HCT116 (cell line): Measurements from ENCODE around the gene INSYN2A. TPM values are rescaled to one million over a fixed set of nuclear protein-coding genes. Genes with fewer than 3 reads are reported as not detected.

Source experiments
- ATAC-seq: fragments of 200-7000 bp; cut with Tn5 transposase; 2 replicates; pipeline ENCODE4 v1.9.1; 2020; ENCODE audit warnings: mild to moderate bottlenecking, moderate library complexity
- BruUV-seq: library from RNA; stranded (reverse); fragments of 400-500 nt; replicated peaks from 2 replicates; lab custom pipeline; 2021; lab: Mats Ljungman, UMichigan
- CTCF ChIA-PET: fragments of 300-600 bp; sonication (Branson Sonifier 250); formaldehyde crosslinking; loops from one replicate; lab custom pipeline; 2021; ENCODE audit warnings: antibody characterized with exemption; lab: Charles Lee
- POLR2A ChIA-PET: fragments of 300-600, 350-600 bp; sonication (Branson Sonifier 250); formaldehyde crosslinking; loops from one replicate; lab custom pipeline; 2021; ENCODE audit warnings: antibody characterized with exemption; lab: Charles Lee
- RAD21 ChIA-PET, 2 experiments: fragments of 300-600 bp; sonication (Branson Sonifier 250); formaldehyde crosslinking; loops; one replicate each; lab custom pipeline; 2023; ENCODE audit warnings: low total read pairs in 2 of 2; ENCODE audit not compliant: uncharacterized antibody in 2 of 2, unreplicated experiment in 2 of 2, low non-redundant PET in 1 of 2; lab: Charles Lee
- DNase-seq: peaks from one replicate; pipeline ENCODE4 v3.0.0-alpha.2; 2010; ENCODE audit warnings: low read depth, low spot score
- H2AFZ ChIP-seq: fragments of 200-600 bp; shearing (Covaris generic), sonication (generic); 2 replicates; pipeline ENCODE4 v1.6.1; 2017; ENCODE audit warnings: low read depth, mixed run types, mixed read lengths, antibody characterized with exemption, low read length; ENCODE audit not compliant: poor library complexity, severe bottlenecking
- H3K27ac ChIP-seq: 2 replicates; pipeline ENCODE4 v1.5.1; 2012; ENCODE audit warnings: low read depth, low read length
- H3K27me3 ChIP-seq: fragments of 200-600 bp; sonication (generic); 2 replicates; pipeline ENCODE4 v1.6.1; 2016; ENCODE audit warnings: mixed run types, low read length, mixed read lengths; ENCODE audit not compliant: insufficient read depth
- H3K36me3 ChIP-seq, 2 experiments: fragments of 200-500 bp in 1 of 2; fragments of 200-600 bp in 1 of 2; sonication (Bioruptor generic) in 1 of 2; sonication (generic) in 1 of 2; 2 replicates each; pipeline versions ENCODE4 v1.5.1 to v1.6.1; 2014 to 2016; ENCODE audit warnings: low read length in 2 of 2, inconsistent platforms in 1 of 2, mixed read lengths in 1 of 2, mixed run types in 1 of 2; ENCODE audit not compliant: insufficient read depth in 2 of 2, control insufficient read depth in 1 of 2
- H3K4me1 ChIP-seq, 2 experiments: fragments of 200-600 bp in 1 of 2; sonication (generic) in 1 of 2; 2 replicates each; pipeline versions ENCODE4 v1.5.1 to v1.6.1; 2012 to 2017; ENCODE audit warnings: low read length in 2 of 2, inconsistent platforms in 1 of 2, mild to moderate bottlenecking in 1 of 2, mixed read lengths in 1 of 2, mixed run types in 1 of 2, moderate library complexity in 1 of 2; ENCODE audit not compliant: insufficient read depth in 2 of 2, control insufficient read depth in 1 of 2
- H3K4me2 ChIP-seq: fragments of 200-600 bp; sonication (generic); 2 replicates; pipeline ENCODE4 v1.6.1; 2017; ENCODE audit warnings: mixed run types, low read length, mixed read lengths
- H3K4me3 ChIP-seq, 2 experiments: fragments of 200-600 bp in 1 of 2; sonication (generic) in 1 of 2; replicated peaks in 1 of 2; 2 replicates each; pipeline ENCODE4 v1.5.1; 2011 to 2016; ENCODE audit warnings: low read length in 2 of 2, control low read depth in 1 of 2, low read depth in 1 of 2, mild to moderate bottlenecking in 1 of 2, mixed read lengths in 1 of 2, mixed run types in 1 of 2
- H3K79me2 ChIP-seq: fragments of 200-600 bp; sonication (generic); 2 replicates; pipeline ENCODE4 v1.6.1; 2017; ENCODE audit warnings: mild to moderate bottlenecking, mixed run types, low read length, moderate library complexity, mixed read lengths; ENCODE audit not compliant: insufficient read depth
- H3K9ac ChIP-seq: fragments of 200-600 bp; sonication (generic); 2 replicates; pipeline ENCODE4 v1.6.1; 2016; ENCODE audit warnings: low read length, mixed read lengths
- H3K9me2 ChIP-seq: fragments of 200-600 bp; sonication (generic), shearing (Covaris generic); 2 replicates; pipeline ENCODE4 v1.6.1; 2017; ENCODE audit warnings: mixed run types, mild to moderate bottlenecking, moderate library complexity; ENCODE audit not compliant: insufficient read depth
- H3K9me3 ChIP-seq, 2 experiments: fragments of 200-500 bp in 1 of 2; fragments of 200-600 bp in 1 of 2; sonication (Bioruptor generic) in 1 of 2; sonication (generic) in 1 of 2; 2 replicates each; pipeline ENCODE4 v1.6.1; 2014 to 2017; ENCODE audit warnings: low read length in 2 of 2, mixed read lengths in 2 of 2, inconsistent platforms in 1 of 2, low read depth in 1 of 2, mild to moderate bottlenecking in 1 of 2, mixed run types in 1 of 2, moderate library complexity in 1 of 2; ENCODE audit not compliant: control insufficient read depth in 1 of 2, insufficient read depth in 1 of 2
- H4K20me1 ChIP-seq: fragments of 200-600 bp; sonication (generic), shearing (Covaris generic); 2 replicates; pipeline ENCODE4 v1.6.1; 2017; ENCODE audit warnings: mixed run types, mild to moderate bottlenecking, moderate library complexity; ENCODE audit not compliant: insufficient read depth
- ATF3 ChIP-seq: IDR thresholded peaks from 2 replicates; pipeline ENCODE4 v1.6.1; 2012
- CEBPB ChIP-seq: IDR thresholded peaks from 2 replicates; pipeline ENCODE4 v1.6.1; 2012; ENCODE audit warnings: low read depth
- ELF1 ChIP-seq: IDR thresholded peaks from 2 replicates; pipeline ENCODE4 v1.6.1; 2012; ENCODE audit warnings: low read depth, borderline replicate concordance
- JUND ChIP-seq: IDR thresholded peaks from 2 replicates; pipeline ENCODE4 v1.6.1; 2012
- POLR2A ChIP-seq: IDR thresholded peaks from 2 replicates; pipeline ENCODE4 v1.7.0; 2011; ENCODE audit warnings: borderline replicate concordance; ENCODE audit not compliant: insufficient read depth, insufficient read length; ENCODE audit errors: extremely low read depth
- POLR2AphosphoS5 ChIP-seq: IDR thresholded peaks from 2 replicates; pipeline ENCODE4 v1.6.1; 2011; ENCODE audit warnings: mild to moderate bottlenecking, low read depth, low read length, moderate library complexity
- SIN3A ChIP-seq: IDR thresholded peaks from 2 replicates; pipeline ENCODE4 v1.6.1; 2012; ENCODE audit warnings: low read depth
- SP1 ChIP-seq: IDR thresholded peaks from 2 replicates; pipeline ENCODE4 v1.6.1; 2012; ENCODE audit warnings: low read depth
- TCF7L2 ChIP-seq: IDR thresholded peaks from 2 replicates; pipeline ENCODE4 v1.7.0; 2011; ENCODE audit warnings: borderline replicate concordance, inconsistent platforms; ENCODE audit not compliant: insufficient read depth, insufficient read length; ENCODE audit errors: extremely low read depth
- YY1 ChIP-seq: IDR thresholded peaks from 2 replicates; pipeline ENCODE4 v1.6.1; 2011; ENCODE audit warnings: low read length, low read depth, moderate library complexity, mild to moderate bottlenecking; ENCODE audit not compliant: insufficient replicate concordance; ENCODE audit errors: extremely low read depth
- intact Hi-C: fragments of 100-400 bp; cut with micrococcal nuclease; formaldehyde crosslinking; loops from 2 replicates; pipeline ENCODE4 v1.10.0; 2022
- total RNA-seq: library from RNA; stranded (reverse); gene quantifications from one replicate; pipeline ENCODE4 v1.2.1, GENCODE V29; 2021; ENCODE audit not compliant: unreplicated experiment
- TF ChIP-seq, protein P1 (sequence below): IDR thresholded peaks from 2 replicates; pipeline ENCODE4 v1.6.1; 2012; ENCODE audit warnings: low read depth
- TF ChIP-seq, protein P2 (sequence below): IDR thresholded peaks from 2 replicates; pipeline ENCODE4 v1.6.1; 2011; ENCODE audit warnings: mild to moderate bottlenecking, low read length, moderate library complexity; ENCODE audit not compliant: insufficient replicate concordance; ENCODE audit errors: extremely low read depth

INSYN2A gene
- total RNA-seq, 1 experiment from 2014 or later = not detected

- TF ChIP-seq, protein P1, sequence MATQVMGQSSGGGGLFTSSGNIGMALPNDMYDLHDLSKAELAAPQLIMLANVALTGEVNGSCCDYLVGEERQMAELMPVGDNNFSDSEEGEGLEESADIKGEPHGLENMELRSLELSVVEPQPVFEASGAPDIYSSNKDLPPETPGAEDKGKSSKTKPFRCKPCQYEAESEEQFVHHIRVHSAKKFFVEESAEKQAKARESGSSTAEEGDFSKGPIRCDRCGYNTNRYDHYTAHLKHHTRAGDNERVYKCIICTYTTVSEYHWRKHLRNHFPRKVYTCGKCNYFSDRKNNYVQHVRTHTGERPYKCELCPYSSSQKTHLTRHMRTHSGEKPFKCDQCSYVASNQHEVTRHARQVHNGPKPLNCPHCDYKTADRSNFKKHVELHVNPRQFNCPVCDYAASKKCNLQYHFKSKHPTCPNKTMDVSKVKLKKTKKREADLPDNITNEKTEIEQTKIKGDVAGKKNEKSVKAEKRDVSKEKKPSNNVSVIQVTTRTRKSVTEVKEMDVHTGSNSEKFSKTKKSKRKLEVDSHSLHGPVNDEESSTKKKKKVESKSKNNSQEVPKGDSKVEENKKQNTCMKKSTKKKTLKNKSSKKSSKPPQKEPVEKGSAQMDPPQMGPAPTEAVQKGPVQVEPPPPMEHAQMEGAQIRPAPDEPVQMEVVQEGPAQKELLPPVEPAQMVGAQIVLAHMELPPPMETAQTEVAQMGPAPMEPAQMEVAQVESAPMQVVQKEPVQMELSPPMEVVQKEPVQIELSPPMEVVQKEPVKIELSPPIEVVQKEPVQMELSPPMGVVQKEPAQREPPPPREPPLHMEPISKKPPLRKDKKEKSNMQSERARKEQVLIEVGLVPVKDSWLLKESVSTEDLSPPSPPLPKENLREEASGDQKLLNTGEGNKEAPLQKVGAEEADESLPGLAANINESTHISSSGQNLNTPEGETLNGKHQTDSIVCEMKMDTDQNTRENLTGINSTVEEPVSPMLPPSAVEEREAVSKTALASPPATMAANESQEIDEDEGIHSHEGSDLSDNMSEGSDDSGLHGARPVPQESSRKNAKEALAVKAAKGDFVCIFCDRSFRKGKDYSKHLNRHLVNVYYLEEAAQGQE = no peak
- TF ChIP-seq POLR2A = no peak
- TF ChIP-seq ELF1 = no peak
- no peak for TF ChIP-seq SIN3A
Observed at GRCh38 chr10:127194111-127194510, 2.3 kb downstream of the INSYN2A start (continued).

DNA sequence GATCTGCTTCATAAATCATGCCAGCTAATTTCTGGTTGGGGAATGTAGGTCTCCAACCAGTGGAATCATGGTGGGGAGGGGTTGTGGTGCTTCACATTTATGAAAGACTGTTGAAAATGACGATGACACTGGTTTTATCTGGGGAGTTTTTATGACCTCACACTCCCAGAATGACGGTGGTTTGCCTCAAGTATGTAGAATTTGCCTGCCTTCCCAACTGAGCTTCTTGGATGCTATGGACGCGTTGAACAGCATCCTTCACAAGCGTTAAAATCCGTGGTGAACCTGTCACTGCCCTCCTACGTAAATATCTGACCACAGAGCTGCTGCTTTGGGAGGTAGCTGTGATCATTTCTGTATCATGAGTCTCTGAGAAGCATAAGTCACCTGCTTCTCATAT is 3.3 kb downstream of the INSYN2A start:
- ChIA-PET POLR2A (no interaction called here), RAD21 (no interaction called here), CTCF (no interaction called here)
- H2AFZ ChIP-seq = no peak overlapping the region
- H4K20me1 ChIP-seq = no peaks in the 10 kb centered on the region
- no TSS peak for BruUV-seq
- H3K4me2 ChIP-seq = no peak overlapping the region
- H3K9ac ChIP-seq = no peak overlapping the region
- no peaks in the 10 kb centered on the region for H3K27me3 ChIP-seq
- no peak overlapping the region for H3K4me3 ChIP-seq
- no peak for ATAC-seq
- no peak for DNase-seq
- H3K9me2 ChIP-seq = no peaks in the 10 kb centered on the region
- H3K36me3 ChIP-seq = no peaks in the 10 kb centered on the region
- no peak overlapping the region for H3K27ac ChIP-seq
- no peak for TF ChIP-seq JUND
- TF ChIP-seq ELF1 = no peak
- no peak for TF ChIP-seq SIN3A
- H3K9me3 ChIP-seq = no peaks in the 10 kb centered on the region
- no peaks in the 10 kb centered on the region for H3K4me1 ChIP-seq
- intact Hi-C loops = no loop called here
- no peaks in the 10 kb centered on the region for H3K79me2 ChIP-seq

- no peak for ATAC-seq
- Histone ChIP-seq H3K4me2 (no peak overlapping the region), H3K9me2 (no peaks in the 10 kb centered on the region), H3K4me3 (no peak overlapping the region), H2AFZ (no peak overlapping the region), H3K79me2 (no peaks in the 10 kb centered on the region), H3K27ac (no peak overlapping the region), H3K4me1 (no peaks in the 10 kb centered on the region), H4K20me1 (no peaks in the 10 kb centered on the region), H3K9ac (no peak overlapping the region), H3K36me3 (no peaks in the 10 kb centered on the region), H3K9me3 (no peaks in the 10 kb centered on the region), H3K27me3 (no peaks in the 10 kb centered on the region)
- POLR2A ChIA-PET = no interaction called here
- RAD21 ChIA-PET = no interaction called here
- CTCF ChIA-PET = no interaction called here
- intact Hi-C loops = no loop called here
- DNase-seq = no peak
- BruUV-seq = no TSS peak
- TF ChIP-seq YY1 (no peak), JUND (no peak), SIN3A (no peak), TCF7L2 (no peak), ATF3 (no peak), CEBPB (no peak), POLR2A (no peak), POLR2AphosphoS5 (no peak), SP1 (no peak)
- TF ChIP-seq, protein P2, sequence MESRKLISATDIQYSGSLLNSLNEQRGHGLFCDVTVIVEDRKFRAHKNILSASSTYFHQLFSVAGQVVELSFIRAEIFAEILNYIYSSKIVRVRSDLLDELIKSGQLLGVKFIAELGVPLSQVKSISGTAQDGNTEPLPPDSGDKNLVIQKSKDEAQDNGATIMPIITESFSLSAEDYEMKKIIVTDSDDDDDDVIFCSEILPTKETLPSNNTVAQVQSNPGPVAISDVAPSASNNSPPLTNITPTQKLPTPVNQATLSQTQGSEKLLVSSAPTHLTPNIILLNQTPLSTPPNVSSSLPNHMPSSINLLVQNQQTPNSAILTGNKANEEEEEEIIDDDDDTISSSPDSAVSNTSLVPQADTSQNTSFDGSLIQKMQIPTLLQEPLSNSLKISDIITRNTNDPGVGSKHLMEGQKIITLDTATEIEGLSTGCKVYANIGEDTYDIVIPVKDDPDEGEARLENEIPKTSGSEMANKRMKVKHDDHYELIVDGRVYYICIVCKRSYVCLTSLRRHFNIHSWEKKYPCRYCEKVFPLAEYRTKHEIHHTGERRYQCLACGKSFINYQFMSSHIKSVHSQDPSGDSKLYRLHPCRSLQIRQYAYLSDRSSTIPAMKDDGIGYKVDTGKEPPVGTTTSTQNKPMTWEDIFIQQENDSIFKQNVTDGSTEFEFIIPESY = no peak
Observed at GRCh38 chr10:127190427-127190826, 6.0 kb downstream of the INSYN2A start.
